ENCODE data around the gene CABP1.

CABP1 gene

DNA sequence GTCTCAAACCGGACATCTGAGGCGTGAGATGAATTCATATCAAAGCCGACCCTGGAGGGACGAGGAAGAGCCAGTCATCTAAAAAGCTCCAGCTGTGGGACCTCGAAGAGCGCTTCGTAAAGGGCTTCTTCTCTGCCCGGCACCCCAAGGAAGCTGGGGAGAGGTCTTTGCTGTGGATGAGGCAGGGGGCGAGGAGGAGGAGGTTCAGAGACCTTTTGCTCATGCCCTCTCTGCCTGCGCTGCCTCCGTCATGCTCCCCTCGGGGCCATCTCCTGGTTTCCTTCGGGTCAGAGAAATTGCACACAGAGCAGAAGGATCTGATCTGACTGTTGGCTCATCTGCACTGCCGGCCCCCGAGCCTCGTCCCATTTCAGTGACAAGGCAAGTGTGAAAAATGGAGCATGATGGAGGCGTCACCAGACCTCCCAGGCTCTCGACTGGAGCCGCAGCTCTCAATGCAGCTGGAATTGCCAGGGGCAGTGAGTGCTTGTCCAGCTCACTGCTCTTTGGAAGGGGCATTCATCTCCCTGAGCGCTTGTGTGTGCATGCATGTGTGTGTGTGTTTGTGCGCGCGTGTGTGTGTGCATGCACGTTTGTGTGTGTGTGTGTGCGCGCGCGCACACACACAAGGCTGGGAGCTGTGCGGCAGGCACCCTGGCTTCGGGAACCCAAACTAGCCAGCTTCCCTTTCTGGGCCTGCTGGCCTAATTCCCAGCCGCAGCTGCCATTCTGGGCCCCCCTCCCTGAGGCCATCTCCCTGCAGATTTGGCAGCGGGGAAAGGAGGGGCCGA, 9.2 kb downstream of the CABP1 start:
- H3K4me3 Mint-ChIP-seq = peak overlapping the region; percentile 68
- intact Hi-C loops (cut with micrococcal nuclease) = loop anchor here (2.0 to 5.0 kb wide), 2 partner anchors 38 to 67 kb away; partner anchors contain the start of gene MLEC
- peak overlapping the region; percentile 54 for H3K27ac Mint-ChIP-seq
- H3K9me3 Mint-ChIP-seq = no peaks in the 10 kb centered on the region
- H3K36me3 Mint-ChIP-seq (ENCODE audit: low read depth) = no peaks in the 10 kb centered on the region
- peaks cover 62% of the 10 kb centered on the region for H3K4me1 Mint-ChIP-seq (ENCODE audit: low read depth)
- peaks cover 46% of the 10 kb centered on the region for H3K27me3 Mint-ChIP-seq

- no peaks in the 10 kb centered on the region for H3K9me3 Mint-ChIP-seq
- intact Hi-C loops (cut with micrococcal nuclease) = no loop called here
- H3K27me3 Mint-ChIP-seq = peaks cover 39% of the 10 kb centered on the region
- H3K4me3 Mint-ChIP-seq = peak overlapping the region; percentile 68
- H3K4me1 Mint-ChIP-seq (ENCODE audit: low read depth) = peaks cover 68% of the 10 kb centered on the region
- H3K27ac Mint-ChIP-seq = peak overlapping the region; percentile 54
- no peaks in the 10 kb centered on the region for H3K36me3 Mint-ChIP-seq (ENCODE audit: low read depth)
Measured at GRCh38 chr12:120650233-120650690, 9.8 kb downstream of the CABP1 start.

GRCh38 chr12:120651821-120652220, 11.4 kb downstream of the CABP1 start:
- peaks cover 25% of the 10 kb centered on the region for H3K27me3 Mint-ChIP-seq
- H3K4me3 Mint-ChIP-seq = no peak overlapping the region
- no peaks in the 10 kb centered on the region for H3K36me3 Mint-ChIP-seq (ENCODE audit: low read depth)
- no peaks in the 10 kb centered on the region for H3K9me3 Mint-ChIP-seq
- H3K27ac Mint-ChIP-seq = peak overlapping the region; percentile 45
- intact Hi-C loops (cut with micrococcal nuclease) = no loop called here
- peaks cover 65% of the 10 kb centered on the region for H3K4me1 Mint-ChIP-seq (ENCODE audit: low read depth)

DNA sequence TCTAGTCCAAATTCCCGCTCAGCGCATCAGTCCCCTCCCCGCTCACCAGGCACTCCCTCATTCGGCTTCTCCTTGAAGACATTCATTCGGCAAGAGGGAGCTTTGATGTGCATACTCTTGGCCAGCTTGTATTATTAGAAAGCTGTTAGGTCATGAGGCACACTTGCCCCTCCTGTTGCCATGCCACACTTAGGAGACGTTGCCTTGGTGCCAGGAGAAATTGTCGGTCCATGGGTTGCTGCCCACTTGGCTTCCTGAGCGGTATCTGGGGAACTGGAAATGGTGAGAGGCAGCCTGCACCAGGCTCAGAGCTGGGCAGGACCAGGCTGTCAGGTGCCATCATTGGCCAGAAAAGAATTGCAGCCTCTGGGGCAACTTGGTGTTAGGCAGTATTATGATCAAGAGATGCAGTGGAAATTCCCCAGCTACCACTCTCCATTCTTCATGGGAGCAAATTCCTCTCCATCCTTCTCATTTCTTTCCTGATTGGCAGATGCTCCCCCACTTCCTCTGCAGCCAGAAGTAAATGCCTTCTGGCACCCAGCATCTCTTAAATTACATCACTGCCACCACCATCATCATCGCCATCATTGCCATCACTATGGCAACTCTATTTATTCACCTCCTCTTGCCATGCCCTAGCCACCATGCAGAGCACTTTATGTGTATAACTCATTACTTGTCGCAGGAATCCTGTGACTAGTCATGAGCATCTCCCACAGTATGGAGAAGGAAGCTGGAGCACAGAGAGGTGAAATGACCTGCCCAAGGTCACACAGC, 12.4 kb downstream of the CABP1 start:
- peaks cover 61% of the 10 kb centered on the region for H3K4me1 Mint-ChIP-seq (ENCODE audit: low read depth)
- H3K9me3 Mint-ChIP-seq = no peaks in the 10 kb centered on the region
- no peak overlapping the region for H3K4me3 Mint-ChIP-seq
- intact Hi-C loops (cut with micrococcal nuclease) = no loop called here
- H3K36me3 Mint-ChIP-seq (ENCODE audit: low read depth) = no peaks in the 10 kb centered on the region
- H3K27me3 Mint-ChIP-seq = peaks cover 24% of the 10 kb centered on the region
- peak overlapping the region; percentile 38 for H3K27ac Mint-ChIP-seq

DNA sequence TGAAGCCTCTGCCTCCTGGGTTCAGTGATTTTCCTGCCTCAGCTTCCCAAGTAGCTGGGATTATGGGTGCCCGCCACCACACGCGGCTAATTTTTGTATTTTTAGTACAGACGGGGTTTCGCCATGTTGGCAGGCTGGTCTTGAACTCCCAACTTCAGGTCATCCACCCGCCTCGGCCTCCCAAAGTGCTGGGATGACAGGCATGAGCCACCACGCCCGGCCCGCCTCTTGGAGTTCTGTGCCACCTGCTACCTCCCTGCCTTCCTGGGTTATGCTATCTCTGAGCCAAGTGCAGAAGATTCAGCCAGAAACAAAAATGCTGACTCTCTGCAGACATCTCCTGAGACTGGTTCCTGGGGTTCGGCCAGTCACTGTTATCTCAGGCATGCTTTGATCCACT, 13.2 kb downstream of the CABP1 start:
- Mint-ChIP-seq H3K36me3 (ENCODE audit: low read depth) (no peaks in the 10 kb centered on the region), H3K27me3 (peaks cover 20% of the 10 kb centered on the region), H3K4me1 (ENCODE audit: low read depth) (peaks cover 61% of the 10 kb centered on the region), H3K27ac (peak overlapping the region; percentile 59), H3K9me3 (no peaks in the 10 kb centered on the region), H3K4me3 (no peak overlapping the region)
- intact Hi-C loops (cut with micrococcal nuclease) = no loop called here

- intact Hi-C loops (cut with micrococcal nuclease) = no loop called here
- Mint-ChIP-seq H3K27me3 (peaks cover 10% of the 10 kb centered on the region), H3K4me1 (ENCODE audit: low read depth) (peaks cover 61% of the 10 kb centered on the region), H3K36me3 (ENCODE audit: low read depth) (no peaks in the 10 kb centered on the region), H3K9me3 (no peaks in the 10 kb centered on the region), H3K27ac (peak overlapping the region; percentile 59), H3K4me3 (no peak overlapping the region)
Measured at GRCh38 chr12:120654656-120655055, 14.2 kb downstream of the CABP1 start.

DNA sequence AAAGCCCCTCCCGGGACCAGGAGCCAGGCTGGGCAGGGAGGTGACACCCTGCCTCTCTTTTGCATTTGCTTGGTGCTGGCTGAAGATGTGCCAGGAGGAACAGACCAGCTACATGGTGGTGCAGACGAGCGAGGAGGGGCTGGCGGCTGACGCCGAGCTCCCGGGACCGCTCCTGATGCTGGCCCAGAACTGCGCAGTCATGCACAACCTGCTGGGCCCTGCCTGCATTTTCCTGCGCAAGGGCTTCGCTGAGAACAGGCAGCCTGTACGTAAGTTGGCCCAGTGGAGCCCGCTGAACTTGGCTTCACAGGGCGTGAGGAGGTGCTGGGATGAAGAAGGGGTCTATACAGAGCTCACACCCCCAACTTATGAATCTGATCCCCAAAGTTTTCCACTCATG, 15.6 kb downstream of the CABP1 start:
- intact Hi-C loops (cut with micrococcal nuclease) = no loop called here
- peaks cover 50% of the 10 kb centered on the region for H3K4me1 Mint-ChIP-seq (ENCODE audit: low read depth)
- H3K27me3 Mint-ChIP-seq = no peaks in the 10 kb centered on the region
- H3K27ac Mint-ChIP-seq = no peak overlapping the region
- H3K4me3 Mint-ChIP-seq = no peak overlapping the region
- no peaks in the 10 kb centered on the region for H3K9me3 Mint-ChIP-seq
- no peaks in the 10 kb centered on the region for H3K36me3 Mint-ChIP-seq (ENCODE audit: low read depth)

DNA sequence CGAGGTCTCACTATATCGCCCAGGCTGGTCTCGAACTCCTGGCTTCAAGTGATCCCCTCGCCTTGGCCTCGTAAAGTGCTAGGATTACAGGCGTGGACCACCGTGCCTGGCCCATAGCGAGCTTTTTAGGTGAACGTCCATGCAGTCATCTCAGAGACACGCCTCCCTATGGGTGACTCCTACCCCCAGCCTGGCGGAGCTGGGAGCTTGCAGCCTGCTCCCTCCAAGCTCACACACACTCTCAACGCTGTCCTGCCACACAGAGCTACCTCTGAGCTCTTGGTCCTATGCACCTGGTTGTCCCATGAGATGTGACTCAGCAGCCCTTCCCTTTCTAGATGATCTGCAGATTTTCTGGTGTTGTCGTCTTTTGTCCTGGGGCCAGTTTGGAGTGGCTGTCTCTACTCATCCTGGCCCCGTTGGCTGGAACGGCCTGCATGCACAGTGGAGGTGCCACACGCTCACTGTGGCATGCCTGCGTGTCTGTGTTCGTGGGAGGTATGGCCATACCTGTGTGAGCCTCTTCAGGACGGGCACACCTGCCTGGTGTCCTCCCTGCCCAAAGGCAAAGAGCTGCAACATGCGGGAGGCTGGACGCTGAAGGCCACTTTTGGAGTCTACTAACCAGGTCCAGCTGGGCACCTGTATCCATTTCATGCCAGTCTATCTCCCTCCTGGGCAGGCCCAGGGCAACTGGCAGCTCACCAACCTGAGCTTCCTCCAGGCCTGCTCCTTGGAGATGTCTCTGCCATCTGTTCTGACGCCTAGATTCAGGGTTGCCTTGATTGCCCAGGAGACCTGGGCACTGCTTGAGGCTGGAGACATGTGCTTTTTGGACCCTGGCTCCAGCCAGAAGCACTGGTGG, 18.1 kb downstream of the CABP1 start:
- H3K4me1 Mint-ChIP-seq (ENCODE audit: low read depth) = peaks cover 33% of the 10 kb centered on the region
- H3K27ac Mint-ChIP-seq = no peak overlapping the region
- H3K36me3 Mint-ChIP-seq (ENCODE audit: low read depth) = no peaks in the 10 kb centered on the region
- no peaks in the 10 kb centered on the region for H3K9me3 Mint-ChIP-seq
- H3K27me3 Mint-ChIP-seq = no peaks in the 10 kb centered on the region
- intact Hi-C loops (cut with micrococcal nuclease) = no loop called here
- no peak overlapping the region for H3K4me3 Mint-ChIP-seq

DNA sequence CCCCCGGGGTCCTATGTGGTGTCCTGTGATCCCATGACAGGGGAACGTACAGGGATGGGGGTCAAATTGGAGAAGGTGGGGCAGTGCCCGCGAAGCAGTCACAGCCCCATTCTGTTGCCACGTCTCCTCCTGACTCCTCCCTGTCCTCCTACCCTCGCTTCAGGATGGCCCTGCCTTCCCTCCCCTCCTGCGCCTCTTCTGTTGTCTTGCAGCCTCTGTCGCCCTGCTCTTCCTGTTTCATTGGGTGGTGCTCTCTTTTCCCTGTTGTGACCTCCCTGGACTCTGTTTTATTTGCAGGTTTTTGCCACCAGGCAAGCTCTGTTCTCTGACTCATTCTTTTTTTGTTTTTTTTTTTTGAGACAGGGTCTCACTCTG, 18.7 kb downstream of the CABP1 start:
- Mint-ChIP-seq H3K4me3 (no peak overlapping the region), H3K9me3 (no peaks in the 10 kb centered on the region), H3K27ac (no peak overlapping the region), H3K36me3 (ENCODE audit: low read depth) (no peaks in the 10 kb centered on the region), H3K4me1 (ENCODE audit: low read depth) (peaks cover 27% of the 10 kb centered on the region), H3K27me3 (no peaks in the 10 kb centered on the region)
- intact Hi-C loops (cut with micrococcal nuclease) = no loop called here

- peaks cover 16% of the 10 kb centered on the region for H3K4me1 Mint-ChIP-seq (ENCODE audit: low read depth)
- H3K27ac Mint-ChIP-seq = no peak overlapping the region
- H3K4me3 Mint-ChIP-seq = no peak overlapping the region
- no peaks in the 10 kb centered on the region for H3K36me3 Mint-ChIP-seq (ENCODE audit: low read depth)
- intact Hi-C loops (cut with micrococcal nuclease) = no loop called here
- no peaks in the 10 kb centered on the region for H3K9me3 Mint-ChIP-seq
- no peaks in the 10 kb centered on the region for H3K27me3 Mint-ChIP-seq
Measured at GRCh38 chr12:120661432-120661831, 21.0 kb downstream of the CABP1 start.

- no peak overlapping the region for H3K27ac Mint-ChIP-seq
- H3K36me3 Mint-ChIP-seq (ENCODE audit: low read depth) = no peaks in the 10 kb centered on the region
- H3K9me3 Mint-ChIP-seq = no peaks in the 10 kb centered on the region
- intact Hi-C loops (cut with micrococcal nuclease) = no loop called here
- no peaks in the 10 kb centered on the region for H3K27me3 Mint-ChIP-seq
- H3K4me3 Mint-ChIP-seq = no peak overlapping the region
- peaks cover 16% of the 10 kb centered on the region for H3K4me1 Mint-ChIP-seq (ENCODE audit: low read depth)
Measured at GRCh38 chr12:120662879-120663278, 22.5 kb downstream of the CABP1 start.

DNA sequence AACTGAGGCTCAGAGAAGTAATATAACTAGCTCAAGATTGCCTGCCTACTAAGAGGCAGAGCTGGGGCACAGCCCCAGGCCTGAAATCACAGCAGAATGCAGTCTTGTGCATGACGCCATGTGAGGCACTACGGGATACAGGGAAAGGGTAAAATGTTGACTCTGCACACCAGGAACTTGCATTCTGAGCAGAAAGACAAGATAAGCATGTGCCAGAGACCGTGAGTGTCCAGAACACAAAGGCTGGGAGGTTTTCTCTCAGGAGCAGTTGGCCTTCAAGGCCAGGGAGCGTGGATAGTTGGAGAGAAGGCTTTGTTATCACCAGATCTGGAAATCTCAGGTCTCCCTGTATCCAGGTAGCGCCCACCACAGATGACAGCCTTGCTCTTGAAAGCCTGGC, 23.3 kb downstream of the CABP1 start:
- Mint-ChIP-seq H3K9me3 (no peaks in the 10 kb centered on the region), H3K27ac (no peak overlapping the region), H3K27me3 (no peaks in the 10 kb centered on the region), H3K4me3 (no peak overlapping the region), H3K4me1 (ENCODE audit: low read depth) (peaks cover 15% of the 10 kb centered on the region), H3K36me3 (ENCODE audit: low read depth) (no peaks in the 10 kb centered on the region)
- intact Hi-C loops (cut with micrococcal nuclease) = no loop called here

DNA sequence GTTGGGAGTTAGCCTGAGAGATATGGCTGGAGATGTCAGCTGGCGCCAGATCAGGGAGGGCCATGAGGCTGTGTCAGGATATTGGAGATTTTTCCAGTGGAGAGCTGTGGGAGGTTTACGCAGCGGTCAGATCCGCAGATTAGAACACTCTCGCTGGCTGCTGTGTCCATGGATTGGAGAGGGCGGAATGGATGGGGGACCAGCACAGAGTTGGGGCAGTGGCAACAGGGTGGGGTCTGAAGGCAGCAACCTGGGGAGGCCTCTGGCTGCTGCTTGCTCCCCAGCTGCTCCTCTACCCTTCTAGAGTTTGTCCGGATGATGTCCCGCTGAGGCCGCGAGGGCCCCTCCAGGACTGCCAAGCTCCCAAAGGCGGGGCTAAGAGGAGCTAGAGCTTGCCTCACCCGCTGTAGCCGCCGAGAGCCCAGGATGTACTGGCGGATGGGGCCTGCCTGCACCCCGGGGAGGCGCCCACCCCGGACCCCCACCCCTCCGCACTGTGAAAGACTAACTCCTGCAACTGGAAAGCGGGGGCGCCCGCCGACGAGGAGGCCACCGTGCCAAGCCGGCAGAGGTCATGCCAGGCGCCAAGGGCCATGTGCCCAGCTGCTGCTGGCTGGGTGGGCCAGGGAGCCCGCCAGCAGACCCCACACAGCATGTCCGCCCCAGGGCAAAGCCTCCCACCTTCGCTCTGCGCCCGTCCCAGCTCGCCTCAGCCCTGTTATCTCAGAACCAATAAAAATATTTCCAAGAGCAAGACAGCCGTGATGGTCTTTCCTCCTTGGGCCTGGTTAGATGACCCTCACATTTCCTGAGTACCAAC, 26.4 kb downstream of the CABP1 start:
- Mint-ChIP-seq H3K4me3 (no peak overlapping the region), H3K27ac (peak overlapping the region; percentile 7), H3K4me1 (ENCODE audit: low read depth) (peaks cover 5% of the 10 kb centered on the region), H3K27me3 (no peaks in the 10 kb centered on the region), H3K36me3 (ENCODE audit: low read depth) (no peaks in the 10 kb centered on the region), H3K9me3 (no peaks in the 10 kb centered on the region)
- intact Hi-C loops (cut with micrococcal nuclease) = no loop called here

All from dendritic cell treated with granulocyte-macrophage colony-stimulating factor and Interleukin-4, amounts not matched to agents 40 ng/mL and 50 ng/mL, for 4 days (primary cell).